ENCODE data around the gene CHIA.

CHIA gene

DNA sequence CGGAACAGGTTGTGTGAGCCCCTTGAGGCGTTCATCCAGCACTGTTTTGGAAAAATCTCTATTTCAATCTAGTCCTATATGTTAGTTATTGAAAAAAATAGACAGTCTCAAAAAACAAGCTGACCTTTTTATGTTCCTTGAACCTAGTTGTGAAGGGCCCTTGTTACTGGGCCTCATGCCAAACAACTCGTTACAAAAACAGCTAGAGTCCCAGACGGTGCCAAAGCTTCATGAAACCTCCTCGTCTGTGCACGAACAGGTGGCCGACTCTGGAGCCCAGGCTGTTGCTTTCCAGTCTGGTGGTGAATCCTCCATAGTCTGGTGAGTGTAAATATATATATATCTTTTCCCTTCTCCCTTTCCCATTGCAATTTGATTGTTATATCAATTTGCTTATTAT, at the start of gene CHIA:
CHIA (plus strand) TSS at position 222 of the 400 bp plus-strand sequence. CDS start 19,617 bp downstream, outside the sequence.
- no peak for DNase-seq (ENCODE audit: low read depth in 4 of 4, low spot score in 1 of 4)

DNA sequence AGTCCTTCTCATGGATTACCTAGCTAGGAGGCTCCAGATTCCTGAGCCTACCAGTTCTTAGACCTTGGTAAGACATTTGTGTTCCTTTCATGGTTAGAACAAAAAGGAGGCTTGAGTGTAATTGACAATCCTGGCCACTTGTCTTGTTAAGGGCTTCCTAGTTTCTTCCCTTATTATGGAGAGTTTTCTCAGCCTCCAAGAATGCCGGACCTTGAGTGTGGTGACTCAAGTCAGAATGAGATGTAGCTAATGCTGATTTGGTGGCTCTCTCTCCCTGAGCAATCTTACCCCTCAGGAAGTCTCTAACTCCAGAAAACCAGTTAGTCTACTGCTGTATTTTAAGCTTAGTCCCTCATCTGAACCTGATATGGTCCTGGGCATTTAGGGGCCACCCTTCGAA, 48.9 kb upstream of the CHIA start:
- no peak for DNase-seq (ENCODE audit: low read depth in 4 of 4, low spot score in 1 of 4)

GRCh38 chr1:111242805-111243523, 47.7 kb upstream of the CHIA start:
- no peak for DNase-seq (ENCODE audit: low read depth in 4 of 4, low spot score in 1 of 4)

- no peak for DNase-seq (ENCODE audit: low read depth in 4 of 4, low spot score in 1 of 4)
These were observed 43.4 kb upstream of the CHIA start for GRCh38 chr1:111247125-111247838.

DNA sequence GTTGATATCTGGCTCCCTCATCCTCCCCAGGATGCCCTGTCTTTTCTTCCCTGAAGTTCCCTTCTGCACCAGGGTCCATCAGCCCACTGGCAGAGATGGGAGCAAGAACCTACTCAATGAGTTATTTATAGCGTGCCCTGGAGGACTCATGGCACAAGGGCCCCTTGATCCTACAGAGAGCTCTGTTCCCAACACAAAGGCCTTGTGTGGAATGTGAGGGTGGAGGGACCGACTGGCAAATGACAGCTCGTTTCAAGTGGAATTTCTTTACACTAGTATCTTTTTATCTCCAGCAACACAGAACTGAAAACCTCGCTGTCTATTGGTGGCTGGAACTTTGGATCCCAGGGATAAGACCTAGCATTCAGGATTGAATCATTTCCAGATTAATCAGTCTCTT, 40.7 kb upstream of the CHIA start:
- DNase-seq (ENCODE audit: low read depth in 4 of 4, low spot score in 1 of 4) = no peak

GRCh38 chr1:111251570-111251969, 39.1 kb upstream of the CHIA start:
- DNase-seq (ENCODE audit: low read depth in 4 of 4, low spot score in 1 of 4) = no peak

DNA sequence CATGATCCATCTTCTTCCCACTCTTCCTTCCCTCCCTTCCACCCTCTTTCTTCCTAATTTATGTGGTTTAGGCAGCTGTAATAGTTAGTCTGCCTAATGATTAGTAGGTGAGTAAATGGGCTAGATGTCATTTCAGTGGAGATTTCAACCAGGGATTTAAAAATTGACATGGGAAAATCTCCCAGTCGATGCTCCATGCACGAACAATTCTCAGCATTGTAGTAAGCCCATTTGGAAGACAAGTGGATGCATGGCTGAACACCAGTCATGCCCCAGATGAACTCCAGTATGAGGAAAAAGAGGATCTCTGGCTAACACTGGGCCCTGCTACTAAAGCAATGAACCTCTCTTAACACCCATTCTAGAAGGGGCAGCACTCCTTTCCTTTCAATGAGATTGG, 37.9 kb upstream of the CHIA start:
- DNase-seq (ENCODE audit: low read depth in 4 of 4, low spot score in 1 of 4) = no peak

DNA sequence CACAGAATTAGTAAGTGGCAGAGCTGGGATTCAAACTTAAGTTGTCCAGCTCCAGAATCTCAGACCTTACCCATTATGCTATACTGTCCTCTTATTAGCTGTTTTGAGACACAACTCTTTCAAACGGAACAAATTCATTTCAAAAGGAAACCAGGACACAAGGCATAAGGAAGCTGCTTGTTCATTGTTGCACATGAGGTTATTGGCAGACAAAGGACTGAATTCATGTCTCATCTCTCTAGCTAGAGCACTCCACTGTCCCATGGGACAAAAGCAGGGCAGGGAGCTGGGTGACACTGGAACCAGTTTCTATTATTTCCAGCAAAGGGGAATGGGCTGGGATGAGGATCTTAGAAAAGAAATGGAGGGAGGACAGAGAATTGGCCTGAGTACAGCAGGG, 36.8 kb upstream of the CHIA start:
- DNase-seq (ENCODE audit: low read depth in 4 of 4, low spot score in 1 of 4) = no peak

- DNase-seq (ENCODE audit: low read depth in 4 of 4, low spot score in 1 of 4) = no peak
These were observed 33.5 kb upstream of the CHIA start for GRCh38 chr1:111256988-111257658.

- DNase-seq (ENCODE audit: low read depth in 4 of 4, low spot score in 1 of 4) = no peak
These were observed 22.7 kb upstream of the CHIA start for GRCh38 chr1:111267801-111268508.

- no peak for DNase-seq (ENCODE audit: low read depth in 4 of 4, low spot score in 1 of 4)
These were observed 20.7 kb upstream of the CHIA start for GRCh38 chr1:111269825-111270406.

- no peak for DNase-seq (ENCODE audit: low read depth in 4 of 4, low spot score in 1 of 4)
These were observed 19.7 kb upstream of the CHIA start for GRCh38 chr1:111270771-111271463.

DNA sequence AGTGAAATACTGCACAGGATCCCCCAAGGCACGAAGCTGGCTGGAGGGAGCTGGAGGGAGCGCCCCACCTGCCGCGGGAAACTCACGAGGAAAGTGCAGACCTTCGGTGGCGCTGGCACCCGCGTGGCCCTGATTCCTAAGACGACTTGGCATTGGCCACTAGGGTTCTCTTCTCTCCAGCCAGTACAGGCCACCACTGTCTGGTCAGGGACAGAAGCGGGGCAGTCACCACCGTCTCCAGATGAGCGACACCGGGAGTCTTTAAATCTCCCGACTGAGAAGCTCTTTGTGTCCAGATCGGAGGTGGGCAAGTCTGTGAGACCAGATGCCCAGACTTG, 19.2 kb upstream of the CHIA start:
- DNase-seq (ENCODE audit: low read depth in 4 of 4, low spot score in 1 of 4) = no peak

- DNase-seq (ENCODE audit: low read depth in 4 of 4, low spot score in 1 of 4) = no peak
These were observed 18.6 kb upstream of the CHIA start for GRCh38 chr1:111272081-111272480.

- DNase-seq (ENCODE audit: low read depth in 4 of 4, low spot score in 1 of 4) = no peak
These were observed 16.0 kb upstream of the CHIA start for GRCh38 chr1:111274653-111275052.

DNA sequence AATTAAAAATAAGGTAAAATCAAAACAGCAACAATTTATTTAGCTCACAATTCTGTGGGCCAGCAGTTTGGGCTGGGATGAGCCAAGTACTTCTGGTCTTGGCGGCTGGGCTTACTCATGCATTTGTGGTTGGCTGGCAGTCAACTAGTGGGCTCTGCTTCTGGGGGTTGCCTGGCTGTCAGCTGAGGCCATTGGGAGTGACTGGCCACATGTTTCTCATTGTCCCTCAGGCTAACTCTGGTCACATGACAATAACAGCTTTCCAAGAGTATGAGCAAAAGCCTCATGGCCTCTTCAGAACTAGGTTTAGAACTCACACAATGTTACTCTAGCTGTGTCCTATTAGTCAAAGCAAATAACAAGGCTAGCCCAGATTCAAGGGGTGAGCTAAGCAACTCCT, 15.6 kb upstream of the CHIA start:
- peak in 1 of 4 experiments; percentile 25 for DNase-seq (ENCODE audit: low read depth in 4 of 4, low spot score in 1 of 4)

DNA sequence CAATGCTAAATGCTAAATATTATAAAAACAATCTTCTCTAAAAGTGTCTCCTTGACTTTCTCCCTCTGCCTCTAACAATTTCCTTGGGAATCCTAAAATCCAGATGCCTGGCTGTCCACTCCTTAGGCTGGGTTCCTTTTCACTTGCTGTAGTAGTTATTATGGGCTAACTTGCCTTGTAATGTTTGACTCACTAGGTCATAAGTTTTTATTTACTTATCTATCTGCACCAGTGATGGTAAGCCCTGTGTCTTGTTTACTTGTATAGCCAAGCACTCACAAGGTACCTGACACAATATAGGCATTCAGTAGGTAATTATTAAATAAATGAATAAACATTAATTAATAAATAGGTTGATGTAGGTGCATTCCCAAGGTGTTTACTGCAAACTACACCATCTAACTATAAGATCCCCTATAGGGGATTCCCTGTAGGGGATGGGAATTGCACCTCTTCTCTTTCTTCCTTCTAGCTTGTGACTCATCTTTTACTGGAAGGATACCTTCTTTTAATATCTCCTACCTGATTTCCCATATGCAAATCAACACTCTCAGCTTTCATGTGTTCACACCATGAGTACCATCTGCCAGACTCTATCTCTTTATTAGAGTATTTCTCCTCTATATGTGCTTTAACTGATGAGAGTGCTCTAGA, 14.7 kb upstream of the CHIA start:
- DNase-seq (ENCODE audit: low read depth in 4 of 4, low spot score in 1 of 4) = no peak

DNA sequence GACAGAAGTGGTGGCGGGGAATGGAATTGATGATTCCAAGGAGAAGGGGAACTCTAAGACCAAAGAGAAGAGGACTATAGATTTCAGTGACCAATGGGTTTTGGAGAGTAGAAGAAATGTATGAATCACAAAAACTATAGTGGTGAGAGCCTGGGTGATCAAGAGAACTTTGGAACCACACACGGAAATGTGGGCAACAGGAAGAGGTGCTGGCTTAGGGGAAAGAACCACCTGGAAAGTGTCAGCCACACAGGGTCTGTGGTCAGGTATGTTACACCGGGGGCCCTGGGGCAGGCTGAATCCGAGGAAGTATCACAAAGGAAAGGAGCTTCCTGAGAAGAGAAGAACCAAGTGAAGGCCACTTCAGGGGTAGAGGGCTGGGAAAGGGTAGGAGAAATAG, 11.5 kb upstream of the CHIA start:
- DNase-seq (ENCODE audit: low read depth in 4 of 4, low spot score in 1 of 4) = no peak

- no peak for DNase-seq (ENCODE audit: low read depth in 4 of 4, low spot score in 1 of 4)
These were observed 10.4 kb upstream of the CHIA start for GRCh38 chr1:111280267-111280666.

DNA sequence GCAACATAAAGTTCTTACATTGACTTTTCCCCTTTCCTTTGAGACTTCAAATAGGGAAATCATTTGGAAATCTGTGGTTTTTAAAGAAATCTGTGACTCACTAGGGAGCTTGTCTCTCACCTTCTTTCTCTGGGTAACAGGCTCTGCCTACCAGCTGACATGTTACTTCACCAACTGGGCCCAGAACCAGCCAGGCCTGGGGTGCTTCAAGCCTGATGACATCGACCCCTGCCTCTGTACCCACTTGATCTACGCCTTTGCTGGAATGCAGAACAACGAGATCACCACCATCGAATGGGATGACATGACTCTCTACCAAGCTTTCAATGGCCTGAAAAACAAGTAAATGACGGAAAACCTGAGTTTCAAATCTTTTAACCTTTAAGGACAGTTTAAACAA, 9.2 kb upstream of the CHIA start:
- DNase-seq (ENCODE audit: low read depth in 4 of 4, low spot score in 1 of 4) = no peak
